Globus pallidus (tissue), 1 donor: ENCODE results near the gene VAMP4.

Experiments used
- DNase-seq: peaks from one replicate; pipeline ENCODE4 v3.0.0-alpha.2; 2015; ENCODE audit warnings: low spot score

Gene VAMP4, protein sequence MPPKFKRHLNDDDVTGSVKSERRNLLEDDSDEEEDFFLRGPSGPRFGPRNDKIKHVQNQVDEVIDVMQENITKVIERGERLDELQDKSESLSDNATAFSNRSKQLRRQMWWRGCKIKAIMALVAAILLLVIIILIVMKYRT

DNA sequence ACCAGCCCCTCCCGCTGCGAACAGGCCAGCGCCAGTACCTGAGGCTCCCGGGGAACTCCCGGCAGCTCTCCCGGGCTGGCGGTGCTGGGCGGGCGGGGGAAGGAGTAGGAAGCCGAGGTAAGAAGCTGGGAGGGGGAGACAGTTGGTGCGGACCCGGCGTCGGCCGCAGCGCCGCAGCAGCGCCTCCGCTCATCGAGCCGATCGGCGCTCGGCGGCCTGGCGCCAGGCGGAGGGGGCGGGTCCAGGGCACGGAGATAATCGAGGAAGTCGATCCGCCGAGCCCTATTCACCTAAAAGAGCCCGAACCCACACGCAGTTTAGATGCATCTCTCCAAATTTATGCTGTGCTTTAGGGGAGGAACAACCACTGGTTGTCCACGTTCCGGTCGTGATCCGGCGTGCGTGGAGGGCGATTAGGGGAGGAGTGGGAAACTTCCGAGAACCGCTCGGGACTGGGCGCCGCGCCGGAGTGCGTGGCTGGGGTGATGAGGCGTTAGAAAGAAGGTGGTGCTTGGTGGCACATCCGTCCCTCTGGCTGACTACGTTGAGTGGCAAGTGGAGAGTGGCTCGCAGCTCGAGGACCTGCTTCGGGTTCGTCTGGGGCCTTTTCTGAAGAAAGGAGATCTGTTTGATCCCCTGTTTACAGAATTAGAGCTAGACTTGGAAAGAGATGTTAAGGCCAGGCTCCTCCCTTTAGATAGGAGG is at the start of gene VAMP4:
VAMP4 (minus strand) TSS at position 194 of the 705 bp plus-strand sequence. CDS start 3,651 bp downstream, outside the sequence.
- DNase-seq, result peak; percentile 84

- DNase-seq, result no peak
Observed at GRCh38 chr1:171790318-171790717, 48.5 kb upstream of the VAMP4 start.

GRCh38 chr1:171788696-171789095 is 46.8 kb upstream of the VAMP4 start:
- DNase-seq, result no peak

DNA sequence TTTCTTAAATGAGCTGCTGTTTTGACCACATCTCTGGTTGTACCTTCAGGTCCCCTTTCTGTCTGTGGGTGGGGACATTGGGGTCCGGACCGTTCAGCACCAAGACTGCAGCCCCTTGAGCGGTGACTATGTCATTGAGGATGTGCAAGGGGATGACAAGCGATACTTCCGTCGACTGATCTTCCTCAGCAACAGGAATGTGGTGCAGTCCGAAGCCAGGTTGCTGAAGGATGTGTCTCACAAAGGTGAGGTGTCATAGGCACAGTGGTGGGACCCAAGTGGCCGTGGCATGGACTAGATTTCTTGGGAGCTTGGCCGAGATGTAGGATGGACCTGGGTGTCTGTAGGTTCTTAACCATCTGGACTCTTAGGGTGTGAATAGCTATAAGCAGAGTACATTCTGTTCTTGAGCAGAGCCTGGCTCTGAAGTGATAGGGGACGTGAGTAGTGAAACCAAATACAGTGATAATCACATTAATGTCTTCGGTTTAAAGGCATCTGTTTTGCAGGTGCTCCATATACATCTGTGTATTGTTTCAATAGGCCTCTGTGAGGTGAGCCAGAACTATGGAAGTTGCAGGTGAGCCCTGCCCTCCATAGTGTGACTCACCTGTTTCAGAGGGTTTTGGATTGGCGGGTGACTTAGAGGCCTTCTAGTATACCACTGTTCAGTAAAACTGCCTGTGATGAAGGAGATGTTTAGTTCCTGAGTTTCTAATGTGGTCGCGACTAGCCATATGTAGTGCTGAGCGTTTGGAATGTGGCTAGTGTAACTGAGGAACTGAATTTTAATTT is 46.0 kb upstream of the VAMP4 start:
- no peak for DNase-seq

- DNase-seq, result no peak
Observed at GRCh38 chr1:171786534-171786933, 44.7 kb upstream of the VAMP4 start.

GRCh38 chr1:171785766-171786165 is 43.9 kb upstream of the VAMP4 start:
- DNase-seq, result no peak

GRCh38 chr1:171784784-171785183 is 42.9 kb upstream of the VAMP4 start:
- DNase-seq, result no peak

DNA sequence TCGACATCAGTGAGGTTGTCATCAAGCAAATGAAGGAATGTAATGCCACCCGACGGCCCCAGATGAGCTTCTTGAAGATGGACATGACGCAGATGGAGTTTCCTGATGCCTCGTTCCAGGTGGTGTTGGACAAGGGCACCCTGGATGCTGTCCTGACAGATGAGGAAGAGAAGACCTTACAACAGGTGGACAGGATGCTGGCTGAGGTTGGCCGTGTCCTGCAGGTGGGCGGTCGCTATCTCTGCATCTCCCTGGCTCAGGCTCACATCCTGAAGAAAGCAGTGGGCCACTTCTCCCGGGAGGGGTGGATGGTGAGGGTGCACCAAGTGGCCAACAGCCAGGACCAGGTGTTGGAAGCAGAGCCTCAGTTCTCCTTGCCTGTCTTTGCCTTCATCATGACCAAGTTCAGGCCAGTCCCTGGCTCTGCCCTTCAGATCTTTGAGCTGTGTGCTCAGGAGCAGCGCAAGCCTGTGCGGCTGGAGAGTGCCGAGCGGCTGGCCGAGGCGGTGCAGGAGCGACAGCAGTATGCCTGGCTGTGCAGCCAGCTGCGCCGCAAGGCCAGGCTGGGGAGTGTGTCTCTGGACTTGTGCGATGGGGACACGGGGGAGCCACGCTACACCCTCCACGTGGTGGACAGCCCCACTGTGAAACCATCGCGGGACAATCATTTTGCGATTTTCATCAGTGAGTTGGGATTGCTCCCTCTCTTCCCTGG is 42.1 kb upstream of the VAMP4 start:
- DNase-seq, result no peak

- peak; percentile 99 for DNase-seq
Observed at GRCh38 chr1:171781176-171781875, 39.5 kb upstream of the VAMP4 start, which contains the start of gene METTL13. Gene METTL13 (plus strand): TSS chr1:171781660. CDS start chr1:171781968, 308 bp downstream.

DNA sequence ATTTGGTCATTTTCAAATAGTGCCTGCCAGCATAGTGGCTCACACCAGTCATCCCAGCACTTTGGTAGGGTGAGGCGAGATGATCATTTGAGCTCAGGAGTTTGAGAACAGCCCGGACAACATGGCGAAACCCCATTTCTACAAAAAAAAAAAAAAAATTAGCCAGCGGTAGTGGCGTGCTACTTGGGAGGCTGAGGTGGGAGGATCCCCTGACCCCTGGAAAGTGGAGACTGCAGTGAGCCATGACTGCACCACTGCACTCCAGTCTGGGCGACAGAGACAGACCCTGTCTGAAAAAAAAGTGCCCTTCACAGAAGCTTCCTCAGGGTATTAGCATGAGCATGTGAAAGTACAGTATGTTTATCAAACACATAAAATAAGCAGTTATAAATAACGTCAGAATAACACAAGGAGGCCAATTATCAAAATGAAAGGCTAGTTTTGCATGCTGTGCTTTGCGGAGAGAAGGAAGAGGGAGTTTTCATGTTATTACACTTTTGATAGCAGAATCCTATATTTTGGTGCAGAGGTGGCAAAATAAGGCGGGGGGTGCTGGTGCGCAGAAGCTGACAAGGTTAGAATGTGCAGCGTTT is 38.8 kb upstream of the VAMP4 start:
- no peak for DNase-seq

GRCh38 chr1:171772312-171772711 is 30.4 kb upstream of the VAMP4 start:
- DNase-seq, result no peak

DNA sequence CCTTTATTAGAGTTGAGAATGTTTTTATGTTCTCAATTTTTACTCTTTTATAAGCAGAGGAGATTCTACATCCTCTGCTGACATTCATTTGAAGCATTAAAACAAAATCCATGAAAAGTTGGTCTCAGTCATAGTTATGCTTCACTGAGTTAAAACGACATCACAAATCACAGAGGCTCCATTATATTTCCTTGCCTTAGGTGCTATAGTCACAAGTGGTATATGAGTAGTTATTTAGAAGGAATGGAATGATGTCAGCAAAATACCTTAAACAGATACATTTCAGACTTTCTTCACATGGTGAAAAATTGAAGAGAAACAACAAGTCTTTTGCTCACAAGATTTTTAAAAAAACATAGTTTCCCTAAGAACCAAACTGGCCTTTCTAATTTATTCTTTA is 27.9 kb upstream of the VAMP4 start:
- DNase-seq, result no peak

GRCh38 chr1:171769171-171769570 is 27.3 kb upstream of the VAMP4 start:
- DNase-seq, result no peak

- DNase-seq, result no peak
Observed at GRCh38 chr1:171763764-171764163, 21.9 kb upstream of the VAMP4 start.

DNA sequence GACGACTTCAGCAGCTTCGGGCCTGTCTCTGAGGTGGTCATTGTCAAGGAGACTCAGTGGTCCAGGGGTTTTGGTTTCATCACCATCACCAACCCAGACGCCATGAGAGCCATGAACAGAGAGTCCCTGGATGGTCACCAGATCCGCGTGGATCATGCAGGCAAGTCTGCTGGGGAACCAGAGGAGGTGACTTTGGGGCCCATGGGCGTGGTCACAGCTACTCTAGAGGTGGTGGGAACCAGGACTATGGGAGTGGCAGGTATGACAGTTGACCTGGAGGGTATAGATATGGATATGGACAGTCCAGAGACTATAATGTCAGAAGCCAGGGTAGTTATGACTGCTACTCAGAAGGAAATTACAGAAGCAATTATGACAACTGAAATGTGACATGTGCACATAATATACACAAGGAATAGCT is 20.3 kb upstream of the VAMP4 start:
- DNase-seq, result no peak

GRCh38 chr1:171758011-171758410 is 16.1 kb upstream of the VAMP4 start:
- no peak for DNase-seq

GRCh38 chr1:171756856-171757255 is 15.0 kb upstream of the VAMP4 start:
- DNase-seq, result no peak

DNA sequence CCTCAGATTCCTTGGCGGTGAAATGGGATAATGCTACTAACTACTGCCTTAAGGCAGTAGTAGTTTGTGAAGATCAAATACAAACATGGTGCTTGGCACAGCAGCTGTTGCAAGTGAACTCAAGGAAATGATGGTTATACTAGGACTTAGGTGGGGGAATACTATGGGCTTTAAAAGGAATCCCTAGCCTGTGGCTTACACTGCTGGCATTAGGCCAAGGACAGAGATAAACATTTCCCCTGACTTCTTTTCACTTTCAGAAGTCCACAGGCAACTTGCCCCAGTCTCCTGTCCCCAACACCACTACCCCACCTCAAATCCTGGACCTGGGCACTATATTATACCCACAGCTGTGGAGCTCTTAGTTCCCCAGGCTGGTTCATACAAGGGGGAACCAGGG is 13.1 kb upstream of the VAMP4 start:
- DNase-seq, result no peak

DNA sequence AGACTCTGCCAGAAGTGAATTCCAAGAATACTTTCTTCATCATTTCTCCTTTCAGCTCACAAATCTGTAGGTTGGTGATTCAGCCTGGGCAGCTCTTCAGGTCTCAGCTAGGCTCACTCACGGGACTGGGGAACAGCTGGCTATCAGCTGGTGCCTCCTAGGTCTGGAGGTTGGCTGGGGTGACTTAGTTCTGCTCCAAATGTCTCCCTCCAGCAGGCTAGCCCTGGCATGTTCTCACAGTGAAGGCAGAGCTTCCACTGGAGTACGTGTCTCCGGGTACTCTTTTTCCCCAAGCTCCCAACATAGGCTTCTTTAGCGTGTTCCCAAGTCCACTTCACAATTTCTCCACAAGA is 12.5 kb upstream of the VAMP4 start:
- DNase-seq, result no peak

DNA sequence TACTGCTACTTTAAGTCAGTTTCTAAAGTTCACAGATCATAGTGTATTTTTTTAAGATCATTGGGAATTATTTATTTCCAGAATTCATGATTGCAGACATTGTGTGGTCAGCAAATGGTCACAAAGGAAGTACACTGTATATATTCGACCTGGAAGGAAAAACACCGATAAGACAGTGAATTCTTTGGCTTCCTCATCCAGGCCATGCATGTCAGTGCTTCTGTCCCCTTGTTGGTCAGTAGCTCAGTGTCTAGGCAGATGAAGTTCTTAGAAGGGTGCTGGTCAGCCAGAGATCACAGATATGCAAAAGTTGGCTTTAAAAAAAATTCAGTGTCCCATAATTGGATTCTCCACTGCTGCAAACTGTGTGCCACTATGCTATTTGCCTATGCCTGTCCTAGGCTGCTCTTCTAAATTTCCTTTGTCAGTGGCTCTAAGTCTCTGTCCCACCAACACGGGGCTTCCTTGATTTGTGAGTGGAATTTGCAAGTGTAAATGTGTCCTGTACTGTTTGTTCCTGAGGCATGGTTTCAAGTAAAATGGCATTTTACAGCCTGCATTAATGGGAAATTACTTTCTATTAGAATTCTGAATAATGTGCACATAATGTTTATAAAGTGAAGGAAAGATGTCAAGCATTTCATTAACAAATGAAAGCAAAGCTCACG is 12.0 kb upstream of the VAMP4 start:
- DNase-seq, result no peak

GRCh38 chr1:171753182-171753581 is 11.3 kb upstream of the VAMP4 start:
- no peak for DNase-seq
